Cardiac muscle cell (in vitro differentiated cells and primary cell): ENCODE data around the gene NAA80. TPM values are rescaled to one million over a fixed set of nuclear protein-coding genes. Genes with fewer than 3 reads are reported as not detected.
A peak's percentile ranks its signal among the peaks of the same experiment; 100 is the strongest.

Experiments used
- DNase-seq, 2 donors: peaks; one replicate each; pipeline versions ENCODE4 v3.0.0 to v3.0.0-alpha.2; 2010 to 2017; ENCODE audit warnings: low read depth in 1 of 2, low spot score in 1 of 2
- H3K27ac ChIP-seq: fragments of 200-600 bp; sonication (generic); 2 replicates; pipeline ENCODE4 v1.5.1; 2016
- H3K27me3 ChIP-seq: fragments of 200-600 bp; sonication (generic); 2 replicates; pipeline ENCODE4 v1.6.0; 2016; ENCODE audit warnings: control low read depth
- H3K36me3 ChIP-seq: fragments of 200-600 bp; sonication (generic); 2 replicates; pipeline ENCODE4 v1.5.1; 2016; ENCODE audit warnings: control low read depth
- H3K4me1 ChIP-seq: fragments of 200-600 bp; sonication (generic); 2 replicates; pipeline ENCODE4 v1.8.1; 2017; ENCODE audit warnings: low read depth, mild to moderate bottlenecking, mixed run types
- H3K4me3 ChIP-seq: fragments of 200-600 bp; sonication (generic); 2 replicates; pipeline ENCODE4 v1.5.1; 2016; ENCODE audit warnings: mild to moderate bottlenecking
- H3K9me3 ChIP-seq: fragments of 200-600 bp; sonication (generic); 2 replicates; pipeline ENCODE4 v1.5.1; 2017; ENCODE audit warnings: low read depth, mild to moderate bottlenecking, control low read depth
- polyA plus RNA-seq: library from polyadenylated mRNA; unstranded; fragments of >200 nt; fragmentation: Nextera tagmentation; extraction: Ambion mirVana; gene quantifications from 2 replicates; pipeline ENCODE4 v1.2.1, GENCODE V29; 2016
- total RNA-seq: library from RNA; depleted of rRNA; stranded (reverse); fragments of >200 nt; gene quantifications from 2 replicates; pipeline ENCODE4 v1.2.3, GENCODE V29; 2016
- TF ChIP-seq, protein P1 (sequence below): IDR thresholded peaks from 2 replicates; pipeline ENCODE4 v1.5.1; 2012; ENCODE audit warnings: low read depth, mild to moderate bottlenecking, low read length

Gene NAA80
- total and polyA plus RNA-seq, 2 experiments from 2014 or later = 35.6 to 40.4 TPM

DNA sequence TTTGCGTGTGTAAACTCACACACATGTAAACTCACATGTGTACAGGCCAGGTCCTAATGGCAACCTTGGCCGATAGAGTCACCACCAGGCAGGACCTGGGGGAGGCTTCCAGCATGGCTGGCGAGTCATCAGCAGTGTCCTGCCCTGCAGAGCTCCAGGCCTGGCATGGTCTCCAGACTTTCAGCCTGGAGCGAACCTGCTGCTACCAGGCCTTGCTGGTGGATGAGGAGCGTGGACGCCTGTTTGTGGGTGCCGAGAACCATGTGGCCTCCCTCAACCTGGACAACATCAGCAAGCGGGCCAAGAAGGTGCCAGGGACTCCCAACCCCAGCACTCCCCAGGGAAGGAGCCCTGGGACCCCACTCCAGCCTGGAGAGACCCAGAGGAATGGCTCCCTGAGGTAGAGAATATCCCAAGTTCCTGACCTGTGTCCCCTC, 29.2 kb downstream of the NAA80 start:
- peaks cover 19% of the 10 kb centered on the region for H3K27me3 ChIP-seq
- H3K4me3 ChIP-seq = no peak overlapping the region
- H3K9me3 ChIP-seq = no peaks in the 10 kb centered on the region
- TF ChIP-seq, protein P1, sequence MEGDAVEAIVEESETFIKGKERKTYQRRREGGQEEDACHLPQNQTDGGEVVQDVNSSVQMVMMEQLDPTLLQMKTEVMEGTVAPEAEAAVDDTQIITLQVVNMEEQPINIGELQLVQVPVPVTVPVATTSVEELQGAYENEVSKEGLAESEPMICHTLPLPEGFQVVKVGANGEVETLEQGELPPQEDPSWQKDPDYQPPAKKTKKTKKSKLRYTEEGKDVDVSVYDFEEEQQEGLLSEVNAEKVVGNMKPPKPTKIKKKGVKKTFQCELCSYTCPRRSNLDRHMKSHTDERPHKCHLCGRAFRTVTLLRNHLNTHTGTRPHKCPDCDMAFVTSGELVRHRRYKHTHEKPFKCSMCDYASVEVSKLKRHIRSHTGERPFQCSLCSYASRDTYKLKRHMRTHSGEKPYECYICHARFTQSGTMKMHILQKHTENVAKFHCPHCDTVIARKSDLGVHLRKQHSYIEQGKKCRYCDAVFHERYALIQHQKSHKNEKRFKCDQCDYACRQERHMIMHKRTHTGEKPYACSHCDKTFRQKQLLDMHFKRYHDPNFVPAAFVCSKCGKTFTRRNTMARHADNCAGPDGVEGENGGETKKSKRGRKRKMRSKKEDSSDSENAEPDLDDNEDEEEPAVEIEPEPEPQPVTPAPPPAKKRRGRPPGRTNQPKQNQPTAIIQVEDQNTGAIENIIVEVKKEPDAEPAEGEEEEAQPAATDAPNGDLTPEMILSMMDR = no peak
- no peak for DNase-seq
- no peaks in the 10 kb centered on the region for H3K36me3 ChIP-seq
- H3K27ac ChIP-seq = no peak overlapping the region
- peaks cover 29% of the 10 kb centered on the region for H3K4me1 ChIP-seq

DNA sequence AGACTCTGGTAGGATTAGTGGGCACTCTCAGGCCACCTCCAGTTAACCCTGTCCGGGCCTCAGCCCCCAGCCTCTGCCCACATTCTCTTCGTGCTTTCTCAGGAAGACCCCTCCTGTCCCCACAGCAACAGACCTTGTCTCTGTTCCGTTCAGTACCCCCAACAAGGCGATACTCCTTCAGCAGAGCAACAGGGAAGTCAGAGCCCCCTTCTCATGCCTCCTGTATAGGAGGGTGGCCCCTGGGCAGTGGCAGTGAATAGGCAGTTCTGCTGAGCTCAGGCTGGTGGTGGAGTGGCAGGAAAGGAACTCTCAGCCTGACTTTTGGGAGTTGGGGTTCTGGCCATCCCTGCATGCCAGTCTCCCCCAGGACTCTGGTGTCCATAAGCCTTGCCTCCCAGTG, 29.7 kb downstream of the NAA80 start:
- TF ChIP-seq, protein P1 = no peak
- Histone ChIP-seq H3K9me3 (no peaks in the 10 kb centered on the region), H3K4me1 (peaks cover 30% of the 10 kb centered on the region), H3K27me3 (peaks cover 14% of the 10 kb centered on the region), H3K4me3 (no peak overlapping the region), H3K27ac (no peak overlapping the region), H3K36me3 (no peaks in the 10 kb centered on the region)
- DNase-seq = no peak

DNA sequence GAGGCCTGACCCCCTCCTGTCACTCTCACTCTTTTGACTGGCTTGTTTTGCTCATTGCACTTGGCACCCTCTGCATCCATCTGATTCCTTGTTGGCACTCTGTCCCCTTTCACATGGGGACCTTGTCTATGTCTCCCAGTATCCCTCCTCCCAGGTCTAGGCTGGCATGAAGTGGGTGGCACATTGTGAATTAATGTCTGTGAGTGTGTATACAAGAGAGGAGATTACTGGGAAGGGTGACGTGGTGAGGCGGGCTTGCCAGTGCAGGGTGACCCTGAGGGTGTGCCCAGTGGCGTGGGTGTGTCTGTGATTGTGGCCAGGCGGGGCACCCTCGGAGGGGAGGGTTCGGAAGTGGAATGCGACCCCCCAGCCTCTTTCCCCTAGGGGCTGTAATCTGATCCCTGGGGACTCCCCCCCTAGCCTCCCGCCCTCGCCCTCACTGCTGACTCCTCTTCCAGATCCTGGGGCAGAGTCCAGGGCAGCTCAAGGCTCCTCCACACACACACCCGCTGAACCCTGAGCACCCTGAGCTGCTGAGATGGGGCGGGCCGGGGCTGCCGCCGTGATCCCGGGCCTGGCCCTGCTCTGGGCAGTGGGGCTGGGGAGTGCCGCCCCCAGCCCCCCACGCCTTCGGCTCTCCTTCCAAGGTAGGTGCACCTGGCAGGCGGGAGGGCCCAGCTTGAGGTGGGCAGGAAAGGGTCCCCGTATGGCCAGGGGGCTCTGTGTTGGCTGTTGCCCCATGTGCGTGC, 30.3 kb downstream of the NAA80 start, which contains the start of gene SEMA3B:
SEMA3B (plus strand) TSS at position 445 of the 749 bp plus-strand sequence; CDS start at position 539, 94 bp downstream.
- Histone ChIP-seq H3K27ac (peak within 1 kb of the TSS; percentile 98), H3K9me3 (no peaks in the 10 kb centered on the region)

DNA sequence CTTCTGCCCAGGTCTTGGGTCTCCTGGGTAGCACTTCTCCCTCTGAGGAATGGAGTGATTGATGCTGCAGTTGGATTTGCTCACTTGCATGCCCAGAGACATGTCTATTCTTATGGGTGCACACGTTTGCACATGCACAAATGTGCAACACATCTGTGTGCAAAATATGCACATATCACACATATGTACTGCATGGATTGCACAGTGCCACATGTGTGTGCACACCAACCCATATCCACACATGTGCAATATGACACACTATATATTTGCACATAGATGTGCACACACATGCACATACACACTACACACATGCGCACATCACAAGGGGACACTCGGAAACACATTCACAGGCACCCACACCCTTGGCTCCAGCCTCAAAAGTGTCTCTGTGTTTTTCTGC, 30.9 kb downstream of the NAA80 start:
- Histone ChIP-seq H3K9me3 (no peaks in the 10 kb centered on the region), H3K27me3 (peaks cover 3% of the 10 kb centered on the region), H3K4me3 (no peak overlapping the region), H3K4me1 (peaks cover 37% of the 10 kb centered on the region), H3K36me3 (no peaks in the 10 kb centered on the region), H3K27ac (peak overlapping the region; percentile 98)
- TF ChIP-seq, protein P1 = no peak
- no peak for DNase-seq

More for the DNA sequence above, 30.3 kb downstream of the NAA80 start, which contains the start of gene SEMA3B:
- DNase-seq = no peak
- H3K27me3 ChIP-seq = peaks cover 9% of the 10 kb centered on the region
- no peak within 1 kb of the TSS for H3K4me3 ChIP-seq
- H3K4me1 ChIP-seq = peaks cover 35% of the 10 kb centered on the region
- H3K36me3 ChIP-seq = no peaks in the 10 kb centered on the region
- TF ChIP-seq, protein P1 = no peak

DNA sequence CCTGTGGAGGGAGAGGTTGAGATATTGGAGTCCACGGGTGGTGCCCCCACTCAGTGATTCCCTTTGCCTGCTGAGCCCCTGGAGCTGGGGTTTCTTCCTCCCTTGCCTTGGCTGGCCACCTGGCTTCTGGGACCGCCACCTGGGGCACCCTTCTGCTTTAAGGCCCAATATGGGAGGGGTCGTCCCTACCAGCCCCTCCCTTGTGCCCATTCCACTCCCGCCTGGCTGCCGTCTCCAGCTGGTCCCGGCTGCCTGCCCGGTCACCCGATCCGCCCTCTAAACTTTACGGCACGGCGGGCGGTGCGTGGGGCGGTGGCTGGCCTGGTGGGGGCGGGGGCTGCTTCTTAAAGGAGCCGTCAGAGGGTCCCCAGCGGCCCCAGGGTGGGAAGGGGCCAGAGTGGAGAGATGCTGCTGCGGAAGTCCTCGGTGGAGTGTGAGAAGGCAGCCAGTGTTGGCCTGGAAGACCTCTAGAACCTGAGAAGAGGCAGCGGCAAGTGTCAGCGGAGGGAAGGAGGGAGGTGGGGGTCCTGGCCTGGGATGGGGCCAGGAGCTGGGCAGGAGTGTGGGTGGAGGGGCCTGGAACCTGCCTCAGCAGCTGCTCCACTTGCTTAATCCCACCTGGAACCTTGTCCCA, 31.8 kb downstream of the NAA80 start:
- H3K36me3 ChIP-seq = no peaks in the 10 kb centered on the region
- peaks cover 37% of the 10 kb centered on the region for H3K4me1 ChIP-seq
- peak overlapping the region; percentile 11 for H3K4me3 ChIP-seq
- peak; percentile 46 to 62 for DNase-seq
- H3K27me3 ChIP-seq = no peaks in the 10 kb centered on the region
- H3K9me3 ChIP-seq = no peaks in the 10 kb centered on the region
- H3K27ac ChIP-seq = peak overlapping the region; percentile 98
- TF ChIP-seq, protein P1 = no peak
